Skin of body (tissue), 3 donors: ENCODE data around the gene KRTAP22-1. TPM values are rescaled to one million over a fixed set of nuclear protein-coding genes. Genes with fewer than 3 reads are reported as not detected.

ENCODE experiments used
- DNase-seq: peaks from one replicate; lab custom pipeline; 2025; lab: John Stamatoyannopoulos, UW
- small RNA-seq: library from RNA; depleted of rRNA; stranded (forward); fragments of <200 nt; gene quantifications from one replicate; pipeline ENCODE3, GENCODE V24; 2014; ENCODE audit warnings: low replicate concordance
- total RNA-seq: library from RNA; depleted of rRNA; stranded (reverse); fragments of >200 nt; gene quantifications from one replicate; pipeline ENCODE4 v1.2.3, GENCODE V29; 2014

KRTAP22-1 gene
- total RNA-seq, 1 donor from 2014 or later, result not detected

GRCh38 chr21:30625449-30626165, 24.7 kb downstream of the KRTAP22-1 start:
- DNase-seq, result no peak

GRCh38 chr21:30628109-30628508, 27.2 kb downstream of the KRTAP22-1 start:
- no peak for DNase-seq

GRCh38 chr21:30629200-30629599, 28.3 kb downstream of the KRTAP22-1 start:
- no peak for DNase-seq

- no peak for DNase-seq
Measured at GRCh38 chr21:30634906-30635305, 34.0 kb downstream of the KRTAP22-1 start, which contains the start of gene KRTAP20-2. KRTAP20-2 (plus strand) TSS chr21:30635206; CDS start chr21:30635264, 58 bp downstream.

GRCh38 chr21:30638686-30639085, 37.8 kb downstream of the KRTAP22-1 start:
- DNase-seq, result no peak

- no peak for DNase-seq
Measured at GRCh38 chr21:30642564-30642963, 41.7 kb downstream of the KRTAP22-1 start, which contains the start of gene KRTAP20-3. KRTAP20-3 (plus strand) TSS chr21:30642864.

- DNase-seq, result no peak
Measured at GRCh38 chr21:30646904-30647414, 46.1 kb downstream of the KRTAP22-1 start.

Small RNA genes lying within 50 kb of the gene (small RNA-seq; reads per million reads assigned to genes)
- gene KRTAP20-1 (not detected), gene KRTAP20-3 (not detected), gene KRTAP20-4 (not detected), gene KRTAP22-1 (not detected), gene KRTAP22-2 (not detected)

Other genes starting within 250 kb of the KRTAP22-1 start
- gene KRTAP13-2, start 228.8 kb upstream of the KRTAP22-1 start, total RNA-seq, result 2.9 TPM
- 0.99 TPM for gene KRTAP13-1, start 205.1 kb upstream of the KRTAP22-1 start, total RNA-seq
- gene KRTAP13-3, start 175.2 kb upstream of the KRTAP22-1 start, total RNA-seq, result not detected
- not detected for gene KRTAP13-4, start 170.9 kb upstream of the KRTAP22-1 start, total RNA-seq
- not detected for gene KRTAP15-1, start 160.8 kb upstream of the KRTAP22-1 start, total RNA-seq
- 11.4 TPM for gene KRTAP19-1, start 120.7 kb upstream of the KRTAP22-1 start, total RNA-seq
- not detected for gene KRTAP19-2, start 113.7 kb upstream of the KRTAP22-1 start, total RNA-seq
- gene KRTAP19-3, start 109.1 kb upstream of the KRTAP22-1 start, total RNA-seq, result 9.7 TPM
- gene KRTAP19-4, start 103.9 kb upstream of the KRTAP22-1 start, total RNA-seq, result not detected
- gene KRTAP19-5, start 98.9 kb upstream of the KRTAP22-1 start, total RNA-seq, result 25.9 TPM
- gene KRTAP19-6, start 59.2 kb upstream of the KRTAP22-1 start, total RNA-seq, result not detected
- not detected for gene KRTAP19-7, start 39.8 kb upstream of the KRTAP22-1 start, total RNA-seq
- gene KRTAP22-2, start 10.7 kb upstream of the KRTAP22-1 start, total RNA-seq, result not detected
- gene KRTAP6-3, start 8.6 kb upstream of the KRTAP22-1 start, total RNA-seq, result not detected
- gene KRTAP6-2, start 2.2 kb upstream of the KRTAP22-1 start, total RNA-seq, result not detected
- not detected for gene KRTAP6-1, start 12.8 kb downstream of the KRTAP22-1 start, total RNA-seq
- not detected for gene KRTAP20-1, start 15.3 kb downstream of the KRTAP22-1 start, total RNA-seq
- gene KRTAP20-4, start 19.5 kb downstream of the KRTAP22-1 start, total RNA-seq, result not detected
- 1.2 TPM for gene KRTAP20-2, start 34.1 kb downstream of the KRTAP22-1 start, total RNA-seq
- gene KRTAP20-3, start 41.8 kb downstream of the KRTAP22-1 start, total RNA-seq, result not detected
- not detected for gene KRTAP21-3, start 117.7 kb downstream of the KRTAP22-1 start, total RNA-seq
- 1.3 TPM for gene KRTAP21-2, start 146.2 kb downstream of the KRTAP22-1 start, total RNA-seq
- gene KRTAP21-1, start 154.3 kb downstream of the KRTAP22-1 start, total RNA-seq, result not detected
- 2.5 TPM for gene KRTAP8-1, start 212.2 kb downstream of the KRTAP22-1 start, total RNA-seq
- 3.4 TPM for gene KRTAP7-1, start 228.7 kb downstream of the KRTAP22-1 start, total RNA-seq